SK-N-SH treated with all-trans-retinoic acid at 6 μM for 48 hours (cell line): Measurements from ENCODE around the gene GRK4.
A peak's percentile ranks its signal among the peaks of the same experiment; 100 is the strongest.

Source experiments
- ATAC-seq: fragments of 200-7000 bp; cut with Tn5 transposase; 3 replicates; pipeline ENCODE4 v1.9.1; 2020; ENCODE audit warnings: mild to moderate bottlenecking, moderate library complexity
- ARNTL ChIP-seq: fragments of 450-650 bp; formaldehyde crosslinking; IDR thresholded peaks from 2 replicates; pipeline ENCODE4 v1.5.0; 2020; ENCODE audit warnings: low read depth, mild to moderate bottlenecking, moderate library complexity, borderline replicate concordance
- BACH2 ChIP-seq: fragments of 250-450 bp; sonication (Bioruptor Pico); IDR thresholded peaks from 2 replicates; pipeline ENCODE4 v1.9.0; 2021; ENCODE audit warnings: mild to moderate bottlenecking, borderline replicate concordance
- CSDC2 ChIP-seq: fragments of 250-450 bp; sonication (Bioruptor Pico); IDR thresholded peaks from 2 replicates; pipeline ENCODE4 v1.5.0; 2020; ENCODE audit warnings: mild to moderate bottlenecking, moderate library complexity
- GLIS3 ChIP-seq: fragments of 250-450 bp; sonication (Bioruptor Pico); IDR thresholded peaks from 2 replicates; pipeline ENCODE4 v1.5.0; 2020; ENCODE audit warnings: mild to moderate bottlenecking, moderate library complexity
- ISL1 ChIP-seq: fragments of 250-450 bp; sonication (Bioruptor Pico); IDR thresholded peaks from 2 replicates; pipeline ENCODE4 v2.1.2; 2022; ENCODE audit warnings: mild to moderate bottlenecking, moderate library complexity
- OSR1 ChIP-seq: fragments of 250-450 bp; sonication (Bioruptor Pico); IDR thresholded peaks from 2 replicates; pipeline ENCODE4 v1.8.0; 2022; ENCODE audit warnings: moderate library complexity, mild to moderate bottlenecking, inconsistent platforms
- PPARA ChIP-seq: fragments of 250-450 bp; sonication (Bioruptor Pico); IDR thresholded peaks from 2 replicates; pipeline ENCODE4 v1.5.0; 2020; ENCODE audit warnings: mild to moderate bottlenecking, borderline replicate concordance
- SNAI2 ChIP-seq: fragments of 250-450 bp; sonication (Bioruptor Pico); IDR thresholded peaks from 2 replicates; pipeline ENCODE4 v1.5.0; 2020; ENCODE audit warnings: mild to moderate bottlenecking, moderate library complexity
- TCF4 ChIP-seq: fragments of 250-450 bp; sonication (Bioruptor Pico); IDR thresholded peaks from 2 replicates; pipeline ENCODE4 v1.8.0; 2021; ENCODE audit warnings: mild to moderate bottlenecking, moderate library complexity, borderline replicate concordance
- TOX ChIP-seq: fragments of 250-450 bp; sonication (Bioruptor Pico); IDR thresholded peaks from 2 replicates; pipeline ENCODE4 v1.8.0; 2021; ENCODE audit warnings: mild to moderate bottlenecking, moderate library complexity, borderline replicate concordance
- ZC3H10 ChIP-seq: fragments of 250-450 bp; sonication (Bioruptor Pico); IDR thresholded peaks from 2 replicates; pipeline ENCODE4 v1.5.1; 2021; ENCODE audit warnings: mild to moderate bottlenecking, moderate library complexity
- ZFP30 ChIP-seq: fragments of 450-650 bp; formaldehyde crosslinking; IDR thresholded peaks from 2 replicates; pipeline ENCODE4 v1.5.0; 2022; ENCODE audit warnings: mild to moderate bottlenecking, moderate library complexity
- ZNF565 ChIP-seq: fragments of 450-650 bp; formaldehyde crosslinking; conservative IDR thresholded peaks from 2 replicates; pipeline ENCODE4 v1.5.0; 2020; ENCODE audit warnings: low read depth, mild to moderate bottlenecking, moderate library complexity
- ZNF70 ChIP-seq: fragments of 450-650 bp; formaldehyde crosslinking; IDR thresholded peaks from 2 replicates; pipeline ENCODE4 v1.5.0; 2020; ENCODE audit warnings: mild to moderate bottlenecking, moderate library complexity
- ZNF8 ChIP-seq: fragments of 450-650 bp; formaldehyde crosslinking; IDR thresholded peaks from 2 replicates; pipeline ENCODE4 v1.5.0; 2020; ENCODE audit warnings: mild to moderate bottlenecking, moderate library complexity
- TF ChIP-seq, protein P1 (sequence below): fragments of 250-450 bp; sonication (Bioruptor Pico); IDR thresholded peaks from 2 replicates; pipeline ENCODE4 v1.8.0; 2020; ENCODE audit warnings: mild to moderate bottlenecking, moderate library complexity, borderline replicate concordance
- TF ChIP-seq, protein P2 (sequence below): fragments of 250-450 bp; sonication (Bioruptor Pico); IDR thresholded peaks from 2 replicates; pipeline ENCODE4 v1.8.0; 2021; ENCODE audit warnings: low read depth, mild to moderate bottlenecking, moderate library complexity, borderline replicate concordance
- TF ChIP-seq, protein P3 (sequence below): fragments of 250-450 bp; sonication (Bioruptor Pico); IDR thresholded peaks from 2 replicates; pipeline ENCODE4 v1.5.0; 2020; ENCODE audit warnings: mild to moderate bottlenecking, moderate library complexity
- TF ChIP-seq, protein P4 (sequence below): fragments of 250-450 bp; sonication (Bioruptor Pico); IDR thresholded peaks from 2 replicates; pipeline ENCODE4 v1.5.1; 2021; ENCODE audit warnings: mild to moderate bottlenecking, moderate library complexity
- TF ChIP-seq, protein P5 (sequence below): fragments of 250-450 bp; sonication (Bioruptor Pico); IDR thresholded peaks from 2 replicates; pipeline ENCODE4 v1.5.1; 2020; ENCODE audit warnings: low read depth, mild to moderate bottlenecking, moderate library complexity

GRK4 gene

DNA sequence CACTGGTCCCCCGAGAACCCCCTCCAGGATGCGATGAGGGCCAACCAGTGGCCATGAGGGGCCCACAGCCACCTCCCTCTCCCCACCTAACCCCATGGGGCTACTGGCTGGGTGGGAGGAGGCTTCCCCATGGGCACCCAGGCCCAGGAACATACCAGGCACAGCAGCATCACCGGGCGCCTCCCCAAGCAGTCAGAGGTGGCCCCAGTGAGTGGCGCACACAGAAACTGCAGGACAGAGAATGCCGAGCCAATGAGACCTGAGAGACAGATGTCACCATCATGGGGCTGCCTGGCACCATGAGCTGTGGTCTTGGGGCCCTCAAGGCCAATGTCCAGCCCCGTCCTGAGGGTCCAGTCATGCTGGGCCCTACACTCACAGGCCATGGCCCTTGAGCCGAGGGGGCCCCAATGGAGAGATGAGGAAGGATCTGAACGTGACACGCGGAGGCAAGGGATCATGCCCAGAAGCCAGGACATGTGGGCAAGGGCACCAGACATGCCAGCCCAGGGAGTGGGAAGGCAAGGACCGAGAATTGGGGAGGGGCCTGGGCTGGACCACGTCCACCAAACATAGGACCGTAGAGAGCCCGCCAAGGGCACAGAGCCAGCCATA, 30.3 kb upstream of the GRK4 start:
- ATAC-seq: no peak
- TF ChIP-seq TCF4 (CRISPR knock-in tag) (no peak), ISL1 (no peak), ZNF70 (CRISPR knock-in tag) (no peak), CSDC2 (CRISPR knock-in tag) (no peak)
- TF ChIP-seq, all 23 proteins: peak for 0

DNA sequence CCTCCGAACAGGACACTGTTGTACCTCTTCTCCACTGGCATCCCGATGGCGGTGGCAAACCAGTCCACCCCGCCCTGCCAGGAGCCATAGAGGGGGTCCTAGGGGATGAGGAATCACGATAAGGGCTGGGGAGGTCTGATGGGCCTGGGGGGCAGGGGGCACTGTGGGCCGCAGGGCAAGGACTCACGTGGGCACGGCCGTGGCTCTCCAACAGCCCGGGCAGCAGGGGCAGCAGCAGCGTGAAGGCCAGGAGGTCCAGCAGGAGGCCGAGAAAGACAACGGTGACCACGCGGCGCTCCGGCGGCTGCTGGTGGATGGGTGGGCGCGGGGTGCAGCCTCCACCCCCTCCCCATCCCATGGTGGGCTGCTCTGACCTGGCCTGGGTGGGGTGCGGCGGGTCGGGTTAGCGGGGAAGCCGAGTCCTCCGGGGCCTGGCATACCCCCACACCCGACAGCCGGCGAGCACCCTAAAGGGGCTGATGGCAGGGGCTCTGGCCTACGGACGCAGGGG, 29.8 kb upstream of the GRK4 start:
- TF ChIP-seq PPARA (CRISPR knock-in tag) (no peak), ZNF70 (CRISPR knock-in tag) (no peak), OSR1 (CRISPR knock-in tag) (no peak), SNAI2 (CRISPR knock-in tag) (no peak), ZNF8 (CRISPR knock-in tag) (no peak), ISL1 (no peak), ZFP30 (CRISPR knock-in tag) (no peak)
- TF ChIP-seq, protein P1, sequence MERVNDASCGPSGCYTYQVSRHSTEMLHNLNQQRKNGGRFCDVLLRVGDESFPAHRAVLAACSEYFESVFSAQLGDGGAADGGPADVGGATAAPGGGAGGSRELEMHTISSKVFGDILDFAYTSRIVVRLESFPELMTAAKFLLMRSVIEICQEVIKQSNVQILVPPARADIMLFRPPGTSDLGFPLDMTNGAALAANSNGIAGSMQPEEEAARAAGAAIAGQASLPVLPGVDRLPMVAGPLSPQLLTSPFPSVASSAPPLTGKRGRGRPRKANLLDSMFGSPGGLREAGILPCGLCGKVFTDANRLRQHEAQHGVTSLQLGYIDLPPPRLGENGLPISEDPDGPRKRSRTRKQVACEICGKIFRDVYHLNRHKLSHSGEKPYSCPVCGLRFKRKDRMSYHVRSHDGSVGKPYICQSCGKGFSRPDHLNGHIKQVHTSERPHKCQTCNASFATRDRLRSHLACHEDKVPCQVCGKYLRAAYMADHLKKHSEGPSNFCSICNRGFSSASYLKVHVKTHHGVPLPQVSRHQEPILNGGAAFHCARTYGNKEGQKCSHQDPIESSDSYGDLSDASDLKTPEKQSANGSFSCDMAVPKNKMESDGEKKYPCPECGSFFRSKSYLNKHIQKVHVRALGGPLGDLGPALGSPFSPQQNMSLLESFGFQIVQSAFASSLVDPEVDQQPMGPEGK (CRISPR knock-in tag): no peak
- TF ChIP-seq, protein P2, sequence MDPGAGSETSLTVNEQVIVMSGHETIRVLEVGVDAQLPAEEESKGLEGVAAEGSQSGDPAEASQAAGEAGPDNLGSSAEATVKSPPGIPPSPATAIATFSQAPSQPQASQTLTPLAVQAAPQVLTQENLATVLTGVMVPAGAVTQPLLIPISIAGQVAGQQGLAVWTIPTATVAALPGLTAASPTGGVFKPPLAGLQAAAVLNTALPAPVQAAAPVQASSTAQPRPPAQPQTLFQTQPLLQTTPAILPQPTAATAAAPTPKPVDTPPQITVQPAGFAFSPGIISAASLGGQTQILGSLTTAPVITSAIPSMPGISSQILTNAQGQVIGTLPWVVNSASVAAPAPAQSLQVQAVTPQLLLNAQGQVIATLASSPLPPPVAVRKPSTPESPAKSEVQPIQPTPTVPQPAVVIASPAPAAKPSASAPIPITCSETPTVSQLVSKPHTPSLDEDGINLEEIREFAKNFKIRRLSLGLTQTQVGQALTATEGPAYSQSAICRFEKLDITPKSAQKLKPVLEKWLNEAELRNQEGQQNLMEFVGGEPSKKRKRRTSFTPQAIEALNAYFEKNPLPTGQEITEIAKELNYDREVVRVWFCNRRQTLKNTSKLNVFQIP: no peak
- TF ChIP-seq, protein P3, sequence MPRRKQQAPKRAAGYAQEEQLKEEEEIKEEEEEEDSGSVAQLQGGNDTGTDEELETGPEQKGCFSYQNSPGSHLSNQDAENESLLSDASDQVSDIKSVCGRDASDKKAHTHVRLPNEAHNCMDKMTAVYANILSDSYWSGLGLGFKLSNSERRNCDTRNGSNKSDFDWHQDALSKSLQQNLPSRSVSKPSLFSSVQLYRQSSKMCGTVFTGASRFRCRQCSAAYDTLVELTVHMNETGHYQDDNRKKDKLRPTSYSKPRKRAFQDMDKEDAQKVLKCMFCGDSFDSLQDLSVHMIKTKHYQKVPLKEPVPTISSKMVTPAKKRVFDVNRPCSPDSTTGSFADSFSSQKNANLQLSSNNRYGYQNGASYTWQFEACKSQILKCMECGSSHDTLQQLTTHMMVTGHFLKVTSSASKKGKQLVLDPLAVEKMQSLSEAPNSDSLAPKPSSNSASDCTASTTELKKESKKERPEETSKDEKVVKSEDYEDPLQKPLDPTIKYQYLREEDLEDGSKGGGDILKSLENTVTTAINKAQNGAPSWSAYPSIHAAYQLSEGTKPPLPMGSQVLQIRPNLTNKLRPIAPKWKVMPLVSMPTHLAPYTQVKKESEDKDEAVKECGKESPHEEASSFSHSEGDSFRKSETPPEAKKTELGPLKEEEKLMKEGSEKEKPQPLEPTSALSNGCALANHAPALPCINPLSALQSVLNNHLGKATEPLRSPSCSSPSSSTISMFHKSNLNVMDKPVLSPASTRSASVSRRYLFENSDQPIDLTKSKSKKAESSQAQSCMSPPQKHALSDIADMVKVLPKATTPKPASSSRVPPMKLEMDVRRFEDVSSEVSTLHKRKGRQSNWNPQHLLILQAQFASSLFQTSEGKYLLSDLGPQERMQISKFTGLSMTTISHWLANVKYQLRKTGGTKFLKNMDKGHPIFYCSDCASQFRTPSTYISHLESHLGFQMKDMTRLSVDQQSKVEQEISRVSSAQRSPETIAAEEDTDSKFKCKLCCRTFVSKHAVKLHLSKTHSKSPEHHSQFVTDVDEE (CRISPR knock-in tag): no peak
- TF ChIP-seq, protein P4, sequence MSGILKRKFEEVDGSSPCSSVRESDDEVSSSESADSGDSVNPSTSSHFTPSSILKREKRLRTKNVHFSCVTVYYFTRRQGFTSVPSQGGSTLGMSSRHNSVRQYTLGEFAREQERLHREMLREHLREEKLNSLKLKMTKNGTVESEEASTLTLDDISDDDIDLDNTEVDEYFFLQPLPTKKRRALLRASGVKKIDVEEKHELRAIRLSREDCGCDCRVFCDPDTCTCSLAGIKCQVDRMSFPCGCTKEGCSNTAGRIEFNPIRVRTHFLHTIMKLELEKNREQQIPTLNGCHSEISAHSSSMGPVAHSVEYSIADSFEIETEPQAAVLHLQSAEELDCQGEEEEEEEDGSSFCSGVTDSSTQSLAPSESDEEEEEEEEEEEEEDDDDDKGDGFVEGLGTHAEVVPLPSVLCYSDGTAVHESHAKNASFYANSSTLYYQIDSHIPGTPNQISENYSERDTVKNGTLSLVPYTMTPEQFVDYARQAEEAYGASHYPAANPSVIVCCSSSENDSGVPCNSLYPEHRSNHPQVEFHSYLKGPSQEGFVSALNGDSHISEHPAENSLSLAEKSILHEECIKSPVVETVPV (CRISPR knock-in tag): no peak
- ATAC-seq: peak; percentile 27

DNA sequence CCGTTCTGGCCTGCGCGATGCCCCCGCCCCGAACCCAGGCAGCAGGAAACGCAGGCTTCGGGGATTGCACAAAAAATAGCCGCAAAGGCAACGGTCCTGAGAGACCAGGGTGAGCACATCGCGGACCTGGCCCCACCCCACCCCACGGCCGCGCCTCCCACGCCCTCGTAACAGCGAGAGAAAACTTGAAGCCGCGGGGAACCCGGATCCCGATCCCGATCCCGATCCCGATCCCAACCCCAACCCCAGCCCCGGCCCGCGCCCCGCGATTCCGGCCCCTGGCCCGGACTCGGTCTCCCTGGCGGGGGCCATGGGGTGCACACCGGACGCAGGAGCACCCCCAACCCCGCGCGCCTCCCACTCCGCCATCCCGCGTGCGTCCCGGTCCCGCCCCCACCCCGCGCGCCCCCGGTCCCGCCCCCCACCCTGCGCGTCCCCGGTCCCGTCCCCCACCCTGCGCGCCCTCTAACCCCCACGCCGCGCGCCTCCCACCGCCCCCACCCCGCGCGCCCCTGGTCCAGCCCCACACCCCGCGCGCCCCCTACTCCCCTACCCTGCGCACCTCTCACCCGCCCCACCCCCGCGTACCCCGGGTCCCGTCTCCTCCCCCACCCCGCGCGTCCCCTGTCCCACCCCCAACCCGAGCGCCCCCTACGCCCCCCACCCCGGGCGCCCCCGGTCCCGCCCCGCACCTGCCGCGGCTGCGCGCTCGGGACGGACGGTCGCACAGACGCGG, 29.1 kb upstream of the GRK4 start:
- no peak; the same call in none of the 3 replicates for ATAC-seq
- TF ChIP-seq ISL1 (no peak), ARNTL (CRISPR knock-in tag) (no peak), TOX (CRISPR knock-in tag) (no peak), BACH2 (CRISPR knock-in tag) (no peak), ZNF565 (CRISPR knock-in tag) (no peak), GLIS3 (CRISPR knock-in tag) (no peak), ZC3H10 (CRISPR knock-in tag) (no peak), ZNF8 (CRISPR knock-in tag) (no peak), SNAI2 (CRISPR knock-in tag) (no peak), PPARA (CRISPR knock-in tag) (no peak), ZNF70 (CRISPR knock-in tag) (no peak)
- TF ChIP-seq, protein P5, sequence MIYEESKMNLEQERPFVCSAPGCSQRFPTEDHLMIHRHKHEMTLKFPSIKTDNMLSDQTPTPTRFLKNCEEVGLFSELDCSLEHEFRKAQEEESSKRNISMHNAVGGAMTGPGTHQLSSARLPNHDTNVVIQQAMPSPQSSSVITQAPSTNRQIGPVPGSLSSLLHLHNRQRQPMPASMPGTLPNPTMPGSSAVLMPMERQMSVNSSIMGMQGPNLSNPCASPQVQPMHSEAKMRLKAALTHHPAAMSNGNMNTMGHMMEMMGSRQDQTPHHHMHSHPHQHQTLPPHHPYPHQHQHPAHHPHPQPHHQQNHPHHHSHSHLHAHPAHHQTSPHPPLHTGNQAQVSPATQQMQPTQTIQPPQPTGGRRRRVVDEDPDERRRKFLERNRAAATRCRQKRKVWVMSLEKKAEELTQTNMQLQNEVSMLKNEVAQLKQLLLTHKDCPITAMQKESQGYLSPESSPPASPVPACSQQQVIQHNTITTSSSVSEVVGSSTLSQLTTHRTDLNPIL (CRISPR knock-in tag): no peak
- TF ChIP-seq, protein P1 (CRISPR knock-in tag): no peak
